PC-3 (cell line): ENCODE results near the gene HECTD1. TPM values are rescaled to one million over a fixed set of nuclear protein-coding genes. Genes with fewer than 3 reads are reported as not detected.
"Not testable (repeated sequence)": the region's sequence is repeated elsewhere in the genome, so short reads cannot be mapped to it uniquely, and the experiment has no call there.

Experiments used
- ATAC-seq: fragments of 200-7000 bp; cut with Tn5 transposase; 2 replicates; pipeline ENCODE4 v1.9.1; 2020; ENCODE audit warnings: mild to moderate bottlenecking, moderate library complexity
- BruUV-seq: library from RNA; stranded (reverse); fragments of 400-500 nt; replicated peaks from 2 replicates; lab custom pipeline; 2021; lab: Mats Ljungman, UMichigan
- CTCF ChIA-PET: fragments of 300-600 bp; sonication (Branson Sonifier 250); formaldehyde crosslinking; loops from one replicate; lab custom pipeline; 2022; ENCODE audit warnings: antibody characterized with exemption; lab: Charles Lee
- POLR2A ChIA-PET: fragments of 300-600 bp; sonication (Branson Sonifier 250); formaldehyde crosslinking; loops from one replicate; lab custom pipeline; 2022; ENCODE audit warnings: antibody characterized with exemption; ENCODE audit not compliant: unreplicated experiment; lab: Charles Lee
- DNase-seq: peaks from one replicate; pipeline ENCODE4 v3.0.0-alpha.2; 2015
- H2AFZ ChIP-seq: fragments of 300-600 bp; sonication (generic); 2 replicates; pipeline ENCODE4 v1.6.0; 2016; ENCODE audit warnings: antibody characterized with exemption, low read length
- H3F3A ChIP-seq: fragments of 300-600 bp; sonication (generic); one replicate; pipeline ENCODE4 v1.6.0; 2017; ENCODE audit warnings: antibody characterized with exemption, low read length, control low read depth, mild to moderate bottlenecking; ENCODE audit not compliant: unreplicated experiment
- H3K27ac ChIP-seq: fragments of 300-600 bp; sonication (generic); 2 replicates; pipeline ENCODE4 v1.5.1; 2016; ENCODE audit warnings: mild to moderate bottlenecking, low read length
- H3K27me3 ChIP-seq: fragments of 300-600 bp; sonication (generic); 2 replicates; pipeline ENCODE4 v1.6.1; 2016; ENCODE audit warnings: low read length, mixed read lengths
- H3K36me3 ChIP-seq: fragments of 300-600 bp; sonication (generic); 2 replicates; pipeline ENCODE4 v1.6.1; 2016; ENCODE audit warnings: low read depth, mixed run types, low read length, mixed read lengths
- H3K4me1 ChIP-seq: fragments of 300-600 bp; sonication (generic); 2 replicates; pipeline ENCODE4 v1.5.1; 2016; ENCODE audit warnings: low read length; ENCODE audit not compliant: insufficient read depth
- H3K4me2 ChIP-seq: fragments of 300-600 bp; sonication (generic); 2 replicates; pipeline ENCODE4 v1.6.0; 2016; ENCODE audit warnings: low read length
- H3K4me3 ChIP-seq: fragments of 300-600 bp; sonication (generic); 2 replicates; pipeline ENCODE4 v1.5.1; 2016; ENCODE audit warnings: mild to moderate bottlenecking, low read length, mixed read lengths
- H3K79me2 ChIP-seq: fragments of 300-600 bp; sonication (generic); 2 replicates; pipeline ENCODE4 v1.6.1; 2017; ENCODE audit warnings: low read length, mixed read lengths
- H3K9ac ChIP-seq: fragments of 300-600 bp; sonication (generic); 2 replicates; pipeline ENCODE4 v1.6.0; 2016; ENCODE audit warnings: mild to moderate bottlenecking, low read length
- H3K9me2 ChIP-seq: fragments of 300-600 bp; sonication (generic); replicated peaks from 2 replicates; pipeline ENCODE4 v1.6.1; 2016; ENCODE audit warnings: mixed run types, low read length, mixed read lengths
- H3K9me3 ChIP-seq: fragments of 300-600 bp; sonication (generic); 2 replicates; pipeline ENCODE4 v1.6.1; 2016; ENCODE audit warnings: low read length, mixed read lengths
- H4K20me1 ChIP-seq: fragments of 300-600 bp; sonication (generic); 2 replicates; pipeline ENCODE4 v1.6.1; 2016; ENCODE audit warnings: low read length, mixed read lengths
- EZH2 ChIP-seq: fragments of 300-600 bp; sonication (generic); IDR thresholded peaks from one replicate; pipeline ENCODE4 v1.6.1; 2017; ENCODE audit warnings: antibody characterized with exemption, mild to moderate bottlenecking, low read length; ENCODE audit not compliant: unreplicated experiment
- EZH2phosphoT487 ChIP-seq: fragments of 300-600 bp; sonication (generic); IDR thresholded peaks from 2 replicates; pipeline ENCODE4 v1.6.1; 2018; ENCODE audit warnings: mild to moderate bottlenecking, antibody characterized with exemption, low read length, borderline replicate concordance
- intact Hi-C: fragments of 100-400 bp; cut with micrococcal nuclease; formaldehyde crosslinking; loops from 2 replicates; pipeline ENCODE4 v1.9.0; 2023
- total RNA-seq: library from RNA; depleted of rRNA; stranded (reverse); fragments of >200 nt; gene quantifications from 2 replicates; pipeline ENCODE4 v1.2.3, GENCODE V29; 2014
- TF ChIP-seq, protein P1 (sequence below): fragments of 300-600 bp; sonication (generic); conservative IDR thresholded peaks from 2 replicates; pipeline ENCODE4 v1.5.1; 2017; ENCODE audit warnings: antibody characterized with exemption, low read depth, mild to moderate bottlenecking, low read length

Gene HECTD1
- total RNA-seq, 1 experiment from 2014 or later: 152 TPM

DNA sequence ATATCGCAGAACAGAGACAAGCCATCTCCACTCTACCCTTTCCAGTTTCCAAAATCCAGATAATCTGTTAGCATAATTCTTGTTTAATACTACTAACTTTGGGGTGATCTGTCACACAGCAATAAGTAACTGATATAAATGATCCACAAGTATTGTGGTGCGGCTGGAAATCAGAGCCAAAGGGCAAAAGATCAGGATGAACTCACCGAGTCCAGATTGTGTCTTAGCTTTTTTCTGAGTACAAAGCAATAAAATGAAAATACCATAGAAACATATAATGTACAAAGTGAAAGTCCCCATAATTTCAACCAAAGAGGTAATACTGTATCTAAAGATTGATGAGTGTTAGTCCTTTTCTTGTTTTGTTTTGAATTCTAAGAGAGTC lies 17.4 kb downstream of the HECTD1 start:
- Histone ChIP-seq H2AFZ (no peak overlapping the region), H3K4me2 (no peak overlapping the region), H3K9me2 (no peaks in the 10 kb centered on the region), H3K9me3 (no peaks in the 10 kb centered on the region), H3K36me3 (0 out of 2 replicates have a peak, but pooled peaks cover 6% of the 10 kb centered on the region), H3K9ac (no peak overlapping the region), H3K27me3 (no peaks in the 10 kb centered on the region), H3K4me3 (no peak overlapping the region), H3F3A (no peaks in the 10 kb centered on the region), H3K79me2 (peaks cover 98% of the 10 kb centered on the region), H3K4me1 (peaks cover 20% of the 10 kb centered on the region), H4K20me1 (no peaks in the 10 kb centered on the region), H3K27ac (no peak overlapping the region)
- no peak for DNase-seq
- BruUV-seq: no TSS peak
- ChIA-PET POLR2A (no interaction called here), CTCF (no interaction called here)
- ATAC-seq: no peak
- TF ChIP-seq EZH2phosphoT487: no peak
- TF ChIP-seq, protein P1, sequence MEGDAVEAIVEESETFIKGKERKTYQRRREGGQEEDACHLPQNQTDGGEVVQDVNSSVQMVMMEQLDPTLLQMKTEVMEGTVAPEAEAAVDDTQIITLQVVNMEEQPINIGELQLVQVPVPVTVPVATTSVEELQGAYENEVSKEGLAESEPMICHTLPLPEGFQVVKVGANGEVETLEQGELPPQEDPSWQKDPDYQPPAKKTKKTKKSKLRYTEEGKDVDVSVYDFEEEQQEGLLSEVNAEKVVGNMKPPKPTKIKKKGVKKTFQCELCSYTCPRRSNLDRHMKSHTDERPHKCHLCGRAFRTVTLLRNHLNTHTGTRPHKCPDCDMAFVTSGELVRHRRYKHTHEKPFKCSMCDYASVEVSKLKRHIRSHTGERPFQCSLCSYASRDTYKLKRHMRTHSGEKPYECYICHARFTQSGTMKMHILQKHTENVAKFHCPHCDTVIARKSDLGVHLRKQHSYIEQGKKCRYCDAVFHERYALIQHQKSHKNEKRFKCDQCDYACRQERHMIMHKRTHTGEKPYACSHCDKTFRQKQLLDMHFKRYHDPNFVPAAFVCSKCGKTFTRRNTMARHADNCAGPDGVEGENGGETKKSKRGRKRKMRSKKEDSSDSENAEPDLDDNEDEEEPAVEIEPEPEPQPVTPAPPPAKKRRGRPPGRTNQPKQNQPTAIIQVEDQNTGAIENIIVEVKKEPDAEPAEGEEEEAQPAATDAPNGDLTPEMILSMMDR: no peak
- intact Hi-C loops: no loop called here

DNA sequence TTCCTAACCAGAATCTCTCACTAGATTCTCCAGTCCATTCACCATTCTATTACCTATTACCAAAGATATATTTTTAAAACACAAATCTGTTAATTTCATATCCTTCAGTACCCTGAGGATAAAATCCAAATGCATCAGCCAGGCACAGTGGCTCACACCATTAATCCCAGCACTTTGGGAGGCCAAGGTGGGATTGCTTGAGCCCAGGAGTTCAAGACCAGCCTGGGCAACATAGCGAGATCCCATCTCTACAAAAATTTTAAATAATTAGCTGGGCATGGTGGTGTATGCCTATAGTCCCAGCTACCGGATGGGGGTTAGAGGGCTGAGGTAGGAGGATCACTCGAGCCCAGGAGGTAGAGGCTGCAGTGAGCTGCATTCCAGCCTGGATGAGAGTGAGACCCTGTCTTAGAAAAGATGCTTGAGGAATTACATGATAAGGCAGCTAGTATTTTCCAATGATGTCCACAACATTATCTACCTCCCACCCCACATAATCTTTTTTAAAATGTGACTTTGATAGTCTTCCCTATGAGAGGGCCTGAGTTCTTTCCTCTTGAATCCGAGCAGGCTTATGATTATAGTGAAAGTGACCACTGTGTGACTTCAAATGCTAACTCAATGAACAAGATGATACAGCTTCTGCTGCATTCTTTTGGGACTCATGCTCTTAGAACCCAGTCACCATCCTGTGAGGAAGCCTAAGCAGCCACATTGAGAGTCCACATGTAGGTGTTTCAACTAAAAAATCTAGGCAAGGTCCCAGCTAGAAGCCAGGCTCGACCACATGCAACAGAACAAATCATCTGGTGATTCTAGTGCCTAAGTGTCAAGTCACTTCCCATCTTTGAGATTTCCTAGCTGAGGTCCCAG lies 18.0 kb downstream of the HECTD1 start:
- Histone ChIP-seq H3K27ac (no peak overlapping the region), H3K4me1 (peaks cover 14% of the 10 kb centered on the region), H4K20me1 (no peaks in the 10 kb centered on the region), H3F3A (no peaks in the 10 kb centered on the region), H2AFZ (no peak overlapping the region), H3K4me3 (no peak overlapping the region), H3K4me2 (no peak overlapping the region), H3K27me3 (no peaks in the 10 kb centered on the region), H3K9me2 (no peaks in the 10 kb centered on the region), H3K79me2 (peaks cover 96% of the 10 kb centered on the region), H3K9me3 (no peaks in the 10 kb centered on the region), H3K36me3 (0 out of 2 replicates have a peak, but pooled peaks cover 6% of the 10 kb centered on the region), H3K9ac (no peak overlapping the region)
- POLR2A ChIA-PET: no interaction called here
- CTCF ChIA-PET: no interaction called here
- TF ChIP-seq EZH2: no peak
- no peak for TF ChIP-seq EZH2phosphoT487
- TF ChIP-seq, protein P1: no peak
- no TSS peak for BruUV-seq
- ATAC-seq (no peak), DNase-seq (no peak)
- intact Hi-C loops: no loop called here

DNA sequence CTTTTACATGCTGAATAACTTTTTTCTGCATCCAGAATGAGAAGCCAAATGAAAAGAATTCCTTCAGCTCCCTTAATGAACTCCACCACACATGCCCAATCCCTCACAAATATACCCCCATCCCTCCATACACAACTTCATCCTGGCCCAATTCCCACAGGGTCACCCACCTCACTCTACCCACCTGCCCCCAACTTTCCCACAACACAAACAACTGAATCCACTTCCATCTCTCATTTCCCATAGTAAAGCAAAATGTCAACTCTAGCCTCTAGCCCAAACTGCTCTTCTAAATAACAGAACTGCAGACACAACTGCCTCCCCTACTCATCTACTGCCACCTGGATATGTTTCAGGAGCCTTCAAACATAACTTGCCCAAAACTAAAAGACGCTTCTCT lies 18.8 kb downstream of the HECTD1 start:
- CTCF ChIA-PET: no interaction called here

DNA sequence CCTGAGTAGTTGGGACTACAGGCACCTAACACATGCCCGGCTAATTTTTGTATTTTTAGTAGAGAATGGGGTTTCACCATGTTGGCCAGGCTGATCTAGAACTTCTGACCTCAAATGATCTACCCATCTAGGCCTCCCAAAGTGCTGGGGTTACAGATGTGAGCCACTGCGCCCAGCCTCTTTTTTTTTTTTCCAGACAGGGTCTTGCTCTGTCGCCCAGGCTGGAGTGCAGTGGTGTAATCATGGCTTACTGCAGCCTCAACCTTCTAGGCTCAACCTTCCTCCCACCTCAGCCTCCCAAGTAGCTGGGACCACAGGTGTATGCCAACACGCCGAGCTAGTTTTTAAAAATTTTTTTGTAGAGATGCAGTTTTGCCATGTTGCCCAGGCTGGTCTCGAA lies 25.6 kb downstream of the HECTD1 start:
- ATAC-seq, H3K9me2 ChIP-seq, DNase-seq, H3K27me3 ChIP-seq, POLR2A ChIA-PET, CTCF ChIA-PET, H3K36me3 ChIP-seq, BruUV-seq, H3K4me1 ChIP-seq, H3K9me3 ChIP-seq, H2AFZ ChIP-seq, intact Hi-C loops, H3K9ac ChIP-seq, H3K4me2 ChIP-seq, H3F3A ChIP-seq, H3K4me3 ChIP-seq, H4K20me1 ChIP-seq, H3K27ac ChIP-seq: not testable (repeated sequence)
- H3K79me2 ChIP-seq: peaks cover 78% of the 10 kb centered on the region

More for the DNA sequence above, 18.8 kb downstream of the HECTD1 start:
- Histone ChIP-seq H3K27ac (no peak overlapping the region), H3K9me3 (no peaks in the 10 kb centered on the region), H3K4me3 (no peak overlapping the region), H3F3A (no peaks in the 10 kb centered on the region), H4K20me1 (no peaks in the 10 kb centered on the region), H3K9ac (no peak overlapping the region), H3K79me2 (peaks cover 96% of the 10 kb centered on the region), H3K4me1 (peaks cover 6% of the 10 kb centered on the region), H3K4me2 (no peak overlapping the region), H2AFZ (no peak overlapping the region), H3K36me3 (peaks cover 5% of the 10 kb centered on the region; the same call in 1 of the 2 replicates), H3K9me2 (no peaks in the 10 kb centered on the region), H3K27me3 (no peaks in the 10 kb centered on the region)
- no TSS peak for BruUV-seq
- intact Hi-C loops: no loop called here
- POLR2A ChIA-PET: no interaction called here
- ATAC-seq (no peak), DNase-seq (no peak)
- TF ChIP-seq EZH2phosphoT487 (no peak), EZH2 (no peak)
- TF ChIP-seq, protein P1: no peak
